ENCODE results near the gene ZNF532. TPM values are rescaled to one million over a fixed set of nuclear protein-coding genes. Genes with fewer than 3 reads are reported as not detected.

ZNF532 gene
- total RNA-seq, 1 experiment from 2014 or later = 118 TPM

DNA sequence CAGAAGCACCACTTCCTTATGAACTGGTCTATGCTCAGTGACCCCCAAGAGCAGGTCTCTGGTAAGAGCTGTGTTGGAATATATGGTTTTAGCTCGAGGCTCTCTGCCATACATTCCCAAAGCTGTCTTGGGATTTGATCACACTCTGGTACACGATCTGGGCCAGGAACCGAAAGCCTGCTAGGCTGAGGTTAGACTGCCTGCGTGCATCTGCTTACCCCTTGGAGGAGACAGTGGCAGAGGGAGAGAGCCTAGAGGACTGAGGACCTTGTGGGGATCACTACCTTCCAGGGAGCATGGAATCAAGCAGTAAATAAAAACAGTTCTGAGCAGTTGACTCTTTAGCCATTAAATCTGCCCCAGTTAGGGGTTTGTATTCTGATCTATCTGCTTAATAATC is 63.7 kb downstream of the ZNF532 start:
- Histone ChIP-seq H3K9me3 (ENCODE audit: low read depth, low read length, poor library complexity, severe bottlenecking) (peaks cover 12% of the 10 kb centered on the region), H3K27me3 (replicated peaks; ENCODE audit: insufficient read depth, low read depth, low read length, poor library complexity) (no peaks in the 10 kb centered on the region), H3K36me3 (ENCODE audit: insufficient read depth, low read length, poor library complexity, severe bottlenecking) (peaks cover 17% of the 10 kb centered on the region), H3K4me3 (ENCODE audit: low read depth, low read length, poor library complexity, severe bottlenecking) (no peak overlapping the region), H3K27ac (ENCODE audit: low read depth, low read length, poor library complexity, severe bottlenecking) (peak overlapping the region; percentile 32), H3K4me1 (ENCODE audit: insufficient read depth, low read length, poor library complexity, severe bottlenecking) (peaks cover 37% of the 10 kb centered on the region)
- CTCF ChIA-PET = no interaction called here
- TF ChIP-seq EZH2 (IDR thresholded peaks at IDR 0.05; ENCODE audit: borderline replicate concordance, low read depth, low read length, poor library complexity, severe bottlenecking) = no peak
- TF ChIP-seq, protein P1, sequence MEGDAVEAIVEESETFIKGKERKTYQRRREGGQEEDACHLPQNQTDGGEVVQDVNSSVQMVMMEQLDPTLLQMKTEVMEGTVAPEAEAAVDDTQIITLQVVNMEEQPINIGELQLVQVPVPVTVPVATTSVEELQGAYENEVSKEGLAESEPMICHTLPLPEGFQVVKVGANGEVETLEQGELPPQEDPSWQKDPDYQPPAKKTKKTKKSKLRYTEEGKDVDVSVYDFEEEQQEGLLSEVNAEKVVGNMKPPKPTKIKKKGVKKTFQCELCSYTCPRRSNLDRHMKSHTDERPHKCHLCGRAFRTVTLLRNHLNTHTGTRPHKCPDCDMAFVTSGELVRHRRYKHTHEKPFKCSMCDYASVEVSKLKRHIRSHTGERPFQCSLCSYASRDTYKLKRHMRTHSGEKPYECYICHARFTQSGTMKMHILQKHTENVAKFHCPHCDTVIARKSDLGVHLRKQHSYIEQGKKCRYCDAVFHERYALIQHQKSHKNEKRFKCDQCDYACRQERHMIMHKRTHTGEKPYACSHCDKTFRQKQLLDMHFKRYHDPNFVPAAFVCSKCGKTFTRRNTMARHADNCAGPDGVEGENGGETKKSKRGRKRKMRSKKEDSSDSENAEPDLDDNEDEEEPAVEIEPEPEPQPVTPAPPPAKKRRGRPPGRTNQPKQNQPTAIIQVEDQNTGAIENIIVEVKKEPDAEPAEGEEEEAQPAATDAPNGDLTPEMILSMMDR (conservative IDR thresholded peaks at IDR 0.05; ENCODE audit: low read depth, low read length) = no peak
- POLR2A ChIA-PET (ENCODE audit: low non-redundant PET) = no interaction called here
- DNase-seq (ENCODE audit: low spot score) = no peak
- no TSS peak for BruUV-seq (replicated peaks)
- intact Hi-C loops (cut with micrococcal nuclease; ENCODE audit: unreplicated experiment) = no loop called here

DNA sequence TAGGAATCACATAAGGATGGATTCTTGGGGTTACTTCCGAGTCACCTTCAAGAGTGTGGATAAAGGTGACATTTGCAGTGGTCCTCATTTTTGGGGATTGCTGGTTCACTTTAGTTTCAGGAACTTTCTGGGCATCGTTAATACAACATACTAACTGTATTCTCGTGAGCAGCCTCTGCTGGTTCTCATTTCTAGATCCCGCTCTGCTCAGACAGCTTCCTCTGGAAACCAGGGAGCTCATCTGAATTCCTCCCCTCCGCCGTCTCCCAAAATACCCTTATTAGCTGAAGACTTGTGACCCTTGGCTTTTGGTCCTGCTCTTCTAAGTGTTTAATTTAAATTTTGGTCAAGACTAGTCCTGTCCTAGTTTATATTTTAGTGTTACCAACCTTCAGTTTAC is 64.5 kb downstream of the ZNF532 start:
- H3K4me3 ChIP-seq (ENCODE audit: low read depth, low read length, poor library complexity, severe bottlenecking) = no peak overlapping the region
- DNase-seq (ENCODE audit: low spot score) = no peak
- peaks cover 10% of the 10 kb centered on the region for H3K36me3 ChIP-seq (ENCODE audit: insufficient read depth, low read length, poor library complexity, severe bottlenecking)
- H3K9me3 ChIP-seq (ENCODE audit: low read depth, low read length, poor library complexity, severe bottlenecking) = peaks cover 9% of the 10 kb centered on the region
- POLR2A ChIA-PET (ENCODE audit: low non-redundant PET) = no interaction called here
- peak overlapping the region; percentile 32 for H3K27ac ChIP-seq (ENCODE audit: low read depth, low read length, poor library complexity, severe bottlenecking)
- no TSS peak for BruUV-seq (replicated peaks)
- CTCF ChIA-PET = no interaction called here
- H3K4me1 ChIP-seq (ENCODE audit: insufficient read depth, low read length, poor library complexity, severe bottlenecking) = peaks cover 44% of the 10 kb centered on the region
- no peak for TF ChIP-seq EZH2 (IDR thresholded peaks at IDR 0.05; ENCODE audit: borderline replicate concordance, low read depth, low read length, poor library complexity, severe bottlenecking)
- TF ChIP-seq, protein P1 (conservative IDR thresholded peaks at IDR 0.05; ENCODE audit: low read depth, low read length) = no peak
- intact Hi-C loops (cut with micrococcal nuclease; ENCODE audit: unreplicated experiment) = no loop called here
- H3K27me3 ChIP-seq (replicated peaks; ENCODE audit: insufficient read depth, low read depth, low read length, poor library complexity) = no peaks in the 10 kb centered on the region

DNA sequence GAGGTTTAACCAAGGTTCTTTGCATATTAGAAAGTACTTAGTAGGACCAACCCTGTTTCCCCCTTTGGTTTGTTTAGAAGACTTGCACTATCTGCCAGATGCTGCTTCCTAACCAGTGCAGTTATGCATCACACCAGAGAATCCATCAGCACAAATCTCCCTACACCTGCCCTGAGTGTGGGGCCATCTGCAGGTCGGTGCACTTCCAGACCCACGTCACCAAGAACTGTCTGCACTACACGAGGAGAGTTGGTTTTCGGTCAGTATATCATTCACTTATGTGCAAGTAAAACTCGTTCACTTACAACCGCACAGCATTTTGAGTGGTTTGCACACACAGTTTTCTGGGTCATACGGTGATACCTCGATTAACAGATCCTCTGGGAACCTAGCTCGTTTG is 69.7 kb downstream of the ZNF532 start:
- ChIA-PET CTCF (no interaction called here), POLR2A (ENCODE audit: low non-redundant PET) (no interaction called here)
- Histone ChIP-seq H3K27ac (ENCODE audit: low read depth, low read length, poor library complexity, severe bottlenecking) (peak overlapping the region; percentile 1), H3K4me1 (ENCODE audit: insufficient read depth, low read length, poor library complexity, severe bottlenecking) (peaks cover 57% of the 10 kb centered on the region), H3K36me3 (ENCODE audit: insufficient read depth, low read length, poor library complexity, severe bottlenecking) (peaks cover 10% of the 10 kb centered on the region), H3K4me3 (ENCODE audit: low read depth, low read length, poor library complexity, severe bottlenecking) (no peak overlapping the region), H3K9me3 (ENCODE audit: low read depth, low read length, poor library complexity, severe bottlenecking) (no peaks in the 10 kb centered on the region), H3K27me3 (replicated peaks; ENCODE audit: insufficient read depth, low read depth, low read length, poor library complexity) (no peaks in the 10 kb centered on the region)
- BruUV-seq (replicated peaks) = no TSS peak
- DNase-seq (ENCODE audit: low spot score) = no peak
- intact Hi-C loops (cut with micrococcal nuclease; ENCODE audit: unreplicated experiment) = no loop called here
- TF ChIP-seq, protein P1 (conservative IDR thresholded peaks at IDR 0.05; ENCODE audit: low read depth, low read length) = no peak
- no peak for TF ChIP-seq EZH2 (IDR thresholded peaks at IDR 0.05; ENCODE audit: borderline replicate concordance, low read depth, low read length, poor library complexity, severe bottlenecking)
